Measurements from ENCODE around the gene TRIM32.

TRIM32 gene, protein sequence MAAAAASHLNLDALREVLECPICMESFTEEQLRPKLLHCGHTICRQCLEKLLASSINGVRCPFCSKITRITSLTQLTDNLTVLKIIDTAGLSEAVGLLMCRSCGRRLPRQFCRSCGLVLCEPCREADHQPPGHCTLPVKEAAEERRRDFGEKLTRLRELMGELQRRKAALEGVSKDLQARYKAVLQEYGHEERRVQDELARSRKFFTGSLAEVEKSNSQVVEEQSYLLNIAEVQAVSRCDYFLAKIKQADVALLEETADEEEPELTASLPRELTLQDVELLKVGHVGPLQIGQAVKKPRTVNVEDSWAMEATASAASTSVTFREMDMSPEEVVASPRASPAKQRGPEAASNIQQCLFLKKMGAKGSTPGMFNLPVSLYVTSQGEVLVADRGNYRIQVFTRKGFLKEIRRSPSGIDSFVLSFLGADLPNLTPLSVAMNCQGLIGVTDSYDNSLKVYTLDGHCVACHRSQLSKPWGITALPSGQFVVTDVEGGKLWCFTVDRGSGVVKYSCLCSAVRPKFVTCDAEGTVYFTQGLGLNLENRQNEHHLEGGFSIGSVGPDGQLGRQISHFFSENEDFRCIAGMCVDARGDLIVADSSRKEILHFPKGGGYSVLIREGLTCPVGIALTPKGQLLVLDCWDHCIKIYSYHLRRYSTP

DNA sequence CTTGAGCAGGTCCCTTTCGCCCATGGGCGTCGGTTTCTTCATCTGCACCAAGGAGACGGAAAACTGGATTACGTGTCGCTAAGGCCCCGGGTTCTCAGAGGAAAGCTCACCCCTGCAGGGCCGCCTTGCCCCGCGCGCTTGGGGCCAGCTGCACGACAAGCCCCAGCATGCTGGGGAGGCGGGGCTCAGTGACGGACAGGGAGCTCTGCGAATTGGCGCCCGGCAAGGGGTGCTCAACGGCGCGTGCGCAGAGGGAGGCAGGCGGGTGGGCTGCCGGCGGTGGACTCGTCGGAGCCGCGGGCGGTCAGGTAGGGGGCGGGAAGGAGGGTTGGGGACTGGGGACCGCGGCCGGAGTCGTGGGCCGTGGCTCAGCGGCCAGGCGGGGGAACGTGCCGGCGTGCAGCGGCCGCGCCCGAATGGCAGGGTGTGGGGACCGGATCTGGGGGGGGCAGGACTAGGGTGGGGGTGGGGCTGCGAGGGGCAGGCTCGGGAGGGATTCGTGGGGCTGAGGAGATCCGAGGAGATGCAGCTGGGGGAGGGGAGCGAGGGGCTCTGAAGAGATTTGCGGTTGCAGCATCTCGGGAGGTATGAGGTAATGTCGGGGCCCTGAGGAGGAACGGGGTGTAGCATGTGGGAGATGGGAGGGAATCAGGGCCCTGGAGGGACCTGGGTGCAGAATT lies at the start of gene TRIM32:
TSS of gene TRIM32 (plus strand) at position 232 of the 680 bp plus-strand sequence. CDS start 10,438 bp downstream, outside the sequence.
- TF ChIP-seq GATA1 (IDR thresholded peaks at IDR 0.05; ENCODE audit: low read depth, low read length) (no peak), POLR2A (IDR thresholded peaks at IDR 0.05; ENCODE audit: low read length) (no peak)

DNA sequence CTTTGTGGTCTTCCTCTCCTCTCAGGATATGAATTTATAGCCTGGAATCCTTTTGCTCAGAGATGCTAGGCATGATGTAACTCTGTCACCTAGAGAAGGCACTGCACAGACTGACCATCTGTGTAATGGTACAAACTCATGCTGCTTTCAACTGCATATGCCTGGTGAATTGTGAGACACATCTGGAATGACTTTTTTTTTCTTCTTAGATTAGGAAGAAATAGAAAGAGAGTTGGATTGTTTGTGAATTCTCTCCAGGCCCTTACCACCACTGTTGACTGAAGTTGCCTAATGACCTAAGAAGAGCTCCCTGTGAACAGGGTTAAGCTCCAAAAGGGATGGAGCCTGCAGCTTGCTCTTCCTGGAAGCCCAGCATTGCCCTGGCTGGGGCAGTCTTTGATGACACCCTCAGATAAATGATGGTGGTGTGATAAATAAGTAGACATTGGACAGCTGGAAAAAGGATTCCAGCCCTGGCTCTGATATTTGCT lies 47.8 kb upstream of the TRIM32 start:
- no peak for DNase-seq
- TF ChIP-seq GATA1 (IDR thresholded peaks at IDR 0.05; ENCODE audit: low read depth, low read length), result no peak
- no peak for TF ChIP-seq POLR2A (IDR thresholded peaks at IDR 0.05; ENCODE audit: low read length)

More for the DNA sequence above, at the start of gene TRIM32:
- peak; percentile 88 to 90 for DNase-seq

DNA sequence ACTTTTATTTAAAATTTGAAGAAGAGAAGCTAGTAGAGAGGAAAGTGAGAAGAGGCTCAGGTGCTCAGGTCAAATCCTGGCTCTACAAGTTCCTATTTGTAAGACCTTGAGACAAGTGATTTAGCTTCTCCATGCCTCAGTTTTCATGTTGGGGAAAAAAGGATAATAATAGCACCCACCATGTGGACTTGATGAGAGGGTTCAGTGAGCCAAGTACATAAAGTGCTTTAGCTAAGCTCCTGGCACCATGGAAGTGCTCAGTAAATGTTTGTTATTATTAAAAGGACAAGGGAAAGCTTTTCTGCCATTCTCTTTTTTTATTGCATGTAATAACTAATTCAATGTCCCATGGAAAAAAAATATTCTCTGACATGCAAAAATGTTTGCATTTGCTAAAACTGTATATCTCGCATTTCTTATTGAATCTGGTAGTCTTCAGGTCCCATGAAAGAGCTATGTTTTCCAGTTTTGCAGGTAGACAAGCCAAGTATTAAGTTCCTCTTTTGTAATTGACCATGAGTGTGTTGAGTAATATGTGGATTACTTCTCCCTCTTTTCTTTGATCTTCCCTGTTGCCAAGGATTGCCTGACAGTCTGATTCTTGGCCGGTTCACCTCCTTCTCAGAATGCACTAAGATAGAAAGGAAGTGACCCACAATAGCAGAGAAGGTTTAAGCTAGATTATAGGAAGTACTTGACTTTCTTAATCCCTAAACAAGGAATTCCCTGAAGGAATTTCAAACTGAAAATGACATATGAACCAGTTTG lies 45.6 kb upstream of the TRIM32 start:
- no peak for DNase-seq
- no peak for TF ChIP-seq POLR2A (IDR thresholded peaks at IDR 0.05; ENCODE audit: low read length)
- TF ChIP-seq GATA1 (IDR thresholded peaks at IDR 0.05; ENCODE audit: low read depth, low read length), result no peak

DNA sequence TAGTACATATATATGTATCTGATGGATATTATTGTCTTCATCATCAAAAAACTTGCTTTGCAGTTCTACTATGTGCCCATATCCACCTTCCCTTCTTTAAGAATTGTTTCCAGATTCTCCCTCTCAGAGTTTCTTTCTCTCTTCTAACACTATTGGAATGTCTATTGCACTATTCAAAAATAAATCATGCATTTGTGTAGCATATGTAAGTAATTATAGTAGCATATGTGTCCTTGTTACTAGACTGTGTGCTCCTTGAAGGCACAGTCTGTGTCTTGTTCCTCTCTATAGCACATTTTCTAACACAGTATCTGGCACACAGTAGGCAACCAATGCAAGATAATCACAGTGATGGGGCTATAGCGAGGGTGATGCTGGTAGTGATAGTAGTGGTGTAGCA lies 43.4 kb upstream of the TRIM32 start:
- DNase-seq, result no peak
- TF ChIP-seq POLR2A (IDR thresholded peaks at IDR 0.05; ENCODE audit: low read length) (no peak), GATA1 (IDR thresholded peaks at IDR 0.05; ENCODE audit: low read depth, low read length) (no peak)

DNA sequence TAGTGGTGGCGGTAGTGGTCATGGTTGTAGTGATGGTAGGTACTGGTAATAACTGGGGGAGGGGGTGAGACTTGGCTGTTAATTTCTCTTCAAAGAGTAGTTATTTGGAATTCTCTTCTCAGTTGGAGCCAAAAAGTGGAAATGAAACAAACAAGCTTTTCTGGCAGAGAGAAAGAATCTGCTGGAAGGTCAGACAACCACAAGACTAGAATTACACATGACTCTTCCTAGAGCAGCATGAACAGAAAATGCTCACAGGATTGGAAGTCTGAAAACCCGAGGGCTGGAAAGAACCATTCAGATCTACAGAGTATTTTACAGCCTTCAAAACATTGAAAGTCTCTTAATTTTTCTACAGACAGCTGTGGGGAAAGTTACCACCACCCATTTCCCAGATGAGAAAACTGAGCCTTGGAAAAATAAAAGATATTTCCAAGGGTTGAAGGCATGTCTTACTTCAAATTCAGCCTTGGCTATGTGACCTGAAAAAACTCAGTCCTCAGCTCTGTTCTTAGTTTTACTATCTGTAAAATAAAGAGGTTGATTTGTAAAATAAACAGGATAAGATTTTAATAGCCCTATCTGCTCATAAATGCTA lies 42.9 kb upstream of the TRIM32 start:
- TF ChIP-seq GATA1 (IDR thresholded peaks at IDR 0.05; ENCODE audit: low read depth, low read length) (no peak), POLR2A (IDR thresholded peaks at IDR 0.05; ENCODE audit: low read length) (no peak)
- DNase-seq, result no peak

DNA sequence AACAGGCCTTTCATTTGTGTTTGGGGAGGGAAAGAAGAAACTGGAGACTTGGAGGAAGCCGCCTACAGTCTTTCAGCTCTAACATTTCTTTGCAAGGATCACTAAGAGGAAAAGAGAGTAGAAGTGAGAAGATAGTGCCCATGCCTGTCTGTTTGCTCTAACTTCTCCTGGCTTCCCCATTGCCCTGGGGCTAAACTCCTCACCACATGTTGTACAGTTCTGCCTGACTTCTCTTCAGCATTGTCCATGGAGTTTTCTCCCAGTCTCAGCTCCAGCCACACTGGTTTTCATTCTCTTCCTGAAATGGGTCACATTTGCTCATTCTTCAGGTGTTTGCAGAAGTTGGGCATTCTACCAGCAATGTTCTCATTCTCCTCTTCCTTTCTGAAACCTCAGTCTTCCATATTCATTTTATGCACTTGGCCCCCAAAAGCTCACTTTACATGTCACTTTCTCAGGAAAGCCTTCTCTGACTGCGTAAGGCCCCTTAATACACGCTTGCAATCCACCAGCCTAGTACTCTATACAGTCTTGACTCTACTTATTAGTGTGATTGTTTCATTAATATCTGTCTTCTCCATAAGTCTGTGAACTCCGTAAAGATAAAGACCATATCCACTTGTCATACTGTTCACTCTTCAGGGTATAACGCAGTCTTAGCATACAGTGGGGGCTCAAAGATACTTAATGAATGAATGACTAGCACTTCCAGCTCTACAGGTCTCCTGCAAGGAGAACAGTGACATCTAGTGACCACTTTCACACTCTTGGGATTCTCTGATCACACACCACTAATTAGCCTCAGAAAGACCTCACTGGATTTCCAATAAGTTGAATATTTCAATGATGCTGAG lies 40.2 kb upstream of the TRIM32 start:
- DNase-seq, result peak; percentile 26 to 41
- TF ChIP-seq GATA1 (IDR thresholded peaks at IDR 0.05; ENCODE audit: low read depth, low read length) (no peak), POLR2A (IDR thresholded peaks at IDR 0.05; ENCODE audit: low read length) (no peak)

DNA sequence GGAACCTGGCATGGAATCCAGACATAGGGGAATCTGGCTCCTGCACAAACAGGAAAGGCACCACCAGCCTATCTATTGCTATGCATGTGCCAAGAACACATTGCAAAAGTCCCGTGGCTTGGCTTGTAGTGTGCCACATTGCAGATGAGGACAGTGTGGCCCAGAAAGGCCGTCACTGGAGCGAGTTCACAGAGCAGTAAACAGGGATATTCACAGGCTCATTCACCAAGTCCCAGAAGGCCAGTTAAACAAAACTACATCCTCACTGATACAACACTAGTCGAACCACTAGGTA lies 39.6 kb upstream of the TRIM32 start:
- TF ChIP-seq GATA1 (IDR thresholded peaks at IDR 0.05; ENCODE audit: low read depth, low read length), result no peak
- no peak for TF ChIP-seq POLR2A (IDR thresholded peaks at IDR 0.05; ENCODE audit: low read length)
- DNase-seq, result no peak

DNA sequence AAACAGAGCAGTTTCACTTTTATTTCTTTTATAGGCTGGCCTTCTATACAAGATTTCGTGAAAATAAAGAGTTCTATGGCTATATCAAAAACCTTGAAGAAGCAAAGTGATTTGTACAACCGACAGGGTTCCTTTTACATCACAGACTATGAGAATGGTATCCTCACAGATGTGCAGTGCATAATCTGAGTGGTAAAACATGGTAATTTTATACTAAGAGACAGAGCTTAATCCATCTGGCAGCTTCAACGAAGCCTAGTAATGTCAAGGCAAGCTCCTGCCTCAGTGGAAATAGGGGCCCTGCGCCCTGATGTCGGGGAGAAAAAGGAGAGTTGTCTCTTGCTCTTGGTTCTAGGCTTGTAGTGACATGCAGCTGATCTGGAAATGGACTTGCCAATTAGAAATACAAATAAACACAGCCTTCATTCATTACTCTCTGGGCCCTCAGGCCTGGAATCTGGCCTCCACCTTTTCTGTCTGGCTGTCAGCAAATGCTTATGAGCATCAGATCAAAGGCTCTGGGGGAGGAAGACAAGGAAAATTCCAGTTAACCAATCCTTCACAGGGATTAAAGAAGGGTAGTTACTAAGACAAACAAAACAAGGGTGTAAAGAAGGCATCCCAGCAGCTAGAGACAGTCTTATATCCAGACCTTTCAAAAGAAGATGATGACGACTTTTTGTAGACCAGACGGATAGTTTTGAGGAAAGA lies 33.6 kb upstream of the TRIM32 start:
- DNase-seq, result no peak
- TF ChIP-seq GATA1 (IDR thresholded peaks at IDR 0.05; ENCODE audit: low read depth, low read length) (no peak), POLR2A (IDR thresholded peaks at IDR 0.05; ENCODE audit: low read length) (no peak)

DNA sequence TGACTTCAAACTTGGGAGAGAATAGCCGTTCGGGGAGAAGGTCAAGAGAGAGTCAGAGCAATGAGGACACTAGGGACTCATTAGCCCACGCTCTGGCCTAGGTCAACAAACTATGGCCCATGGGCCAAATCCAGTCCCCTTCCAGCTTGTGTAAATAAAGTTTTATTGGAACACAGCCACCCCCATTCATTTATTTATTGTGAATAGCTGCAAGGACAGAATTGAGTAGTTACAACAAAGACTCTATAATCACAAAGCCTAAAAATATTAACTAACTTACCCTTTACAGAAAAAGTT lies 33.1 kb upstream of the TRIM32 start:
- no peak for TF ChIP-seq POLR2A (IDR thresholded peaks at IDR 0.05; ENCODE audit: low read length)
- TF ChIP-seq GATA1 (IDR thresholded peaks at IDR 0.05; ENCODE audit: low read depth, low read length), result no peak
- no peak for DNase-seq

DNA sequence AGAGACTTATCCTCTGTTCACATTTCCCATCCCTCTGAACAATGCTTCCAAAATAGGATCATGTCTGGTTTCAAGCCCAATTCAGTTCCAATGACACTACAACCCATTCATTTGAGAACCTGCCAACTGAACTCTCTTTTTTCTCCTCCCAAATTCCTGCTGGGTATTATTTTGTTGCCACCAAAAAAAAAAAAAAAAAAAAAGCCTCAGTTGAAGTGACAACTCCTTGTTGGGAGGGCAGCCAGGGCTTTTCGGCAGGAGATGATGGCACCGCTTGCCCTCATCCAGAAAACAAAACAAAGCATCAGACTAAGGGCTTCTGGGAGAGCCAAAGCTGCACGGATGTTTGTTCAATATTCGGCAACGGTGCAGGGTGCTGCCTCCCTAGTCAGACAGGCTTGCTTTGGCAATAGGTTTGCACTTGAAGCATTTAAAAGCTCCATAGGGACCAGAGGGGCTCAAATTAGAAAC lies 30.6 kb upstream of the TRIM32 start:
- no peak for DNase-seq
- TF ChIP-seq GATA1 (IDR thresholded peaks at IDR 0.05; ENCODE audit: low read depth, low read length) (no peak), POLR2A (IDR thresholded peaks at IDR 0.05; ENCODE audit: low read length) (no peak)

DNA sequence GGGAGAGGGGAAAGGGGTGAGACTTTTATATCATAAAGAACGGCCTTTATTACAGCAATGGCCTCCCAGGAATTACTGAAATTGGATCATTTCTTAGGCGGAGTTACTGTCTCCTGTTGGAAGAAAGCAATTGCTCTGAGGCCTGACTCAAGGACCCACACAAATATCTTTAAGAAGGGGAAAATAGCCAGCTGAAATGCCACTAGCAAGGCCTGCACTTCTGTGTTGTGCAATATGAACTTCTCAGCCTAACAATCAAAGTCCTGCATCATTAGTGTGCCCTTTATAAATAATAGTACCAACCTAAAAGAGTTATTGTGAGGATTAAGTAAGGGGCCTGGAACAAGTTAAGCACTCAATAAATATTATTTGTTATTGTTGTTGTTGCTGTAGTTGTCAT lies 30.1 kb upstream of the TRIM32 start:
- TF ChIP-seq GATA1 (IDR thresholded peaks at IDR 0.05; ENCODE audit: low read depth, low read length) (no peak), POLR2A (IDR thresholded peaks at IDR 0.05; ENCODE audit: low read length) (no peak)
- DNase-seq, result no peak

DNA sequence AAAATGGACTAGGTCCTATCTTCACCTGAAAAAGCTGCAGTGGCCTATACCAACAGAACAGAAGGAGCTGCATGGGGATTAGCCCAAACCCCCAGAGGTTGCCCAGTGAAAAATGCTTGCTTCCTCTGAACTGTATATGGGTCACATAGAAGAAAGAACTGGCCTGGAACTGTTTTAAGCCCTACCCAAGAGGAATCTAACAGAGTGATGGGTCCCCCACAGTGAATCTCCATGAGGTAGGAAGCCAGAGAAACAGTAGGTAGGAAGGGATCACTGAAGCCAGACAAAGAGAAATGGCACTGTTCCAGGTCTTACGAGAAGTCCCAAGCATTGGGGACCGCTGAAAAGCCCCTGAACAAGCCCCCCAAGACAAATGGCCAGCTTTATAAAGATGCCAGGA lies 28.8 kb upstream of the TRIM32 start:
- TF ChIP-seq GATA1 (IDR thresholded peaks at IDR 0.05; ENCODE audit: low read depth, low read length) (no peak), POLR2A (IDR thresholded peaks at IDR 0.05; ENCODE audit: low read length) (no peak)
- no peak for DNase-seq

Measured in erythroblast (primary cell).